ENCODE data around the gene TMEM141.

TMEM141 gene

DNA sequence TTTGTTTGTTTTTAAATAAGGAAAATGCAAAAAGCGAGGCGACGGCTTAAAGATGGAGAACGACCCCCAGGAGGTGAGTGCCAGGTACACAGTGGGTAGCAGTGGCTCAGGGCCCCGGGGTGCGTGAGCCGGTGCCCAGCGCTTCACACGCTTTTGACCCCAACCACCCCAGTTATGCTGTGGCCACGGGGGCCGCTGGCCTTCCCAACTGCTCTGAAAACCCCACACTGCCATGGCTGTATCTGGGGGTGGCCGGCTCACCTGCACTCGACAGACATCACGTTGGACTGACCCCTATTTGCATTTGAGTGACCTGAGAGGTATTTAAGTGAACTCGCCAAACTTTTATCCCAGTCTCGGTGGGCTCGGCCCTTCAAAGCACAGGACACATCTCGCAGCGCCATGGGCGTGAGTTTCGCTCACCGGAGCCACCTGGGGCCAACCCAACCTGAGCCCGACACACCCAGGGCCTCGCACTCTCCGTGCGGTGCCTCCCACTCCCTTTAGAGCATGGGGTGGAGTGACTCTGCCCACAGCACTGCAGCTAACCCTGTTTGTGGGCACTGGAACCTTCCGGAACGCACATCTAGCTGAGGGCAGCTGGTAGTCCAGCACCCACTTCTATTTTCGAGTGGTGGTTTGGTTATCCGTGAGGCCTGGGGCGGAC is 37.5 kb downstream of the TMEM141 start:
- no peak for TF ChIP-seq GATA3 (IDR thresholded peaks at IDR 0.05; ENCODE audit: low read depth, low read length)
- TF ChIP-seq GATA2 (IDR thresholded peaks at IDR 0.05; ENCODE audit: low read depth, low read length) = no peak

GRCh38 chr9:136829412-136829811 is 38.3 kb downstream of the TMEM141 start:
- no peak for TF ChIP-seq GATA2 (IDR thresholded peaks at IDR 0.05; ENCODE audit: low read depth, low read length)
- TF ChIP-seq GATA3 (IDR thresholded peaks at IDR 0.05; ENCODE audit: low read depth, low read length) = no peak

DNA sequence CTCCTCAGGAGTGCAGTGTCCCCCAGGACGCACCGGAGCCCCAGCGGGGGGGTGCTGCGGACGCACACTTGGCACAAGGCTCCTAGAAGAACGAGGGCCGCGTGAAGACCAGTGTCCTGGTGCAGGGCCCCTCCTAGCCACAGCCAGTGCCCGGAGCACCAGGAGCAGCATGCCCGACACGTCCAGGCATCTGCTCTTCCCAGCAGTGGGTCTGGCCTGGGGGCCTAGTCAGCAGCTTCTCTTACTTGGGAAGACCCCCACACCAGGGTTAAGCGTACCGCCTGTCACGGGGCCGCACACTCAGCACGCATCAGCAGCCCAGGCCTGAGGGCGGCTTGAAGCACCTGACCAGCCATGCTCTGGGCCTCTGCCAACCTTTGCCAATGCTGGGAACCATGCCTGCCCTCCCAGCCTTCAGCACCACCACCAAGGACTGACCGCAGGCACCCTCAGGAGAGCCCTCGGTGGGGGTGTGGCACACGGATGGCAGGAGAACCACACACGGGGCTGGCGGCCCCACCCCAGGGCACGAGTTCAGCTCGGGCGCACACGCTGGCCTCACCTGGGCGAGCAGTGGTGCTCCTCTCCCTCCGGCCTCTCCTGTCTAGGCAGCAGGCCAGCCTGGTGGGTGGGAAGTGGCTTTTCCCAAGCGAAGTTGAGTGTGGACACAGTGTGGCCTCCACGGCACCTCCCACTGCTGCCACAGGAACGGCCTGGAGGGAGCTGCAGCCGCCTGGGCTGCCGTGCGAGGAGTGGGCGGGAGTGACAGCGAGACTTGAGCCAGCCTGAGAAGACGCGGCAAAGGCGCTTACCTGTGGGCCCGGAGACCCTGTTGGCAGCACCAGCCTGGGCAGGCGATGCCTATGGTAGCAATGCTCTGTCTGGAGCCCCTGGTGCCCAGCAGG is 39.1 kb downstream of the TMEM141 start:
- TF ChIP-seq GATA3 (IDR thresholded peaks at IDR 0.05; ENCODE audit: low read depth, low read length) (no peak), GATA2 (IDR thresholded peaks at IDR 0.05; ENCODE audit: low read depth, low read length) (no peak)

GRCh38 chr9:136831002-136831719 is 40.0 kb downstream of the TMEM141 start:
- no peak for TF ChIP-seq GATA3 (IDR thresholded peaks at IDR 0.05; ENCODE audit: low read depth, low read length)
- no peak for TF ChIP-seq GATA2 (IDR thresholded peaks at IDR 0.05; ENCODE audit: low read depth, low read length)

DNA sequence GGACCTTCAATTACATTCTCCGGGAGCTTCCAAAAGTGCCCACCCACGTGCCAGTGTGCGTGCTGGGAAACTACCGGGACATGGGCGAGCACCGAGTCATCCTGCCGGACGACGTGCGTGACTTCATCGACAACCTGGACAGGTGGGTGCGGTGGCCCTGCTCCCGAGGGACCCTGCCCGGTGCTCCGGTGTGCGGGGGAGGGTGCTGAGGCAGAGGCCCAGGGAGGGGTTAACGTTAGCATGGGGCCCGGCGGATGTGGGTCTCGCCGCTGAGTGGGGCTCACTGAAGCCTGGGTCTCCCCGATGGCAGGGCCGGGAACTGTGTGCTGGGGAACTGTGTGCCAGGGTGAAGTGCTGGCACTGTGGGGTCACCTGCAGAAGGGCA is 40.6 kb downstream of the TMEM141 start:
- TF ChIP-seq GATA3 (IDR thresholded peaks at IDR 0.05; ENCODE audit: low read depth, low read length) (no peak), GATA2 (IDR thresholded peaks at IDR 0.05; ENCODE audit: low read depth, low read length) (no peak)

GRCh38 chr9:136832581-136832980 is 41.4 kb downstream of the TMEM141 start:
- TF ChIP-seq GATA2 (IDR thresholded peaks at IDR 0.05; ENCODE audit: low read depth, low read length) (no peak), GATA3 (IDR thresholded peaks at IDR 0.05; ENCODE audit: low read depth, low read length) (no peak)

GRCh38 chr9:136835162-136835931 is 44.2 kb downstream of the TMEM141 start:
- TF ChIP-seq GATA3 (IDR thresholded peaks at IDR 0.05; ENCODE audit: low read depth, low read length) (no peak), GATA2 (IDR thresholded peaks at IDR 0.05; ENCODE audit: low read depth, low read length) (no peak)

- no peak for TF ChIP-seq GATA3 (IDR thresholded peaks at IDR 0.05; ENCODE audit: low read depth, low read length)
- TF ChIP-seq GATA2 (IDR thresholded peaks at IDR 0.05; ENCODE audit: low read depth, low read length) = no peak
These were observed 45.1 kb downstream of the TMEM141 start for GRCh38 chr9:136835932-136836904.

DNA sequence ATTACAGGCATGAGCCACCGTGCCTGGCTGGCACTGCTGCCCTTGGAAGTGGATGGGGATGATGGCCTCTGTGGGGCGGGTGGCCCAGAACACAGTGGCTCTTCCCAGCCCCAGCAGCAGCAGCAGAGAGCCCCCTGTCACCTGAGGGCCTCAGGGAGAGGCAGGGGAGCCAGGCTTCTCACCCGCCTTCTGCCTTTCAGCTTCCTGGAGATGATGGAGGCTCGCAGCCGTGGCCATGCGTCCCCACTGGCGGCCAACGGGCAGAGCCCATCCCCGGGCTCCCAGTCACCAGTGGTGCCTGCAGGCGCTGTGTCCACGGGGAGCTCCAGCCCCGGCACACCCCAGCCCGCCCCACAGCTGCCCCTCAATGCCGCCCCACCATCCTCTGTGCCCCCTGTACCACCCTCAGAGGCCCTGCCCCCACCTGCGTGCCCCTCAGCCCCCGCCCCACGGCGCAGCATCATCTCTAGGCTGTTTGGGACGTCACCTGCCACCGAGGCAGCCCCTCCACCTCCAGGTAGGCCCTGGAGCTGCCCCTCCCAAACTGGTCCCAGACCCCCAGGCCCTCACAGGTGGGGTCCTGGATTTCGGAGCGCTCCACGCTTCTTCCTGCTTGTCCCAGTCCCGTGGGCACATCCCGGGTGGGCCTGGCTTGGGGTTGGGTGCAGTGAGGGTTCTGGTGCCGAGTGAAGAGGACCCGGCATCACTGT is 46.2 kb downstream of the TMEM141 start:
- no peak for TF ChIP-seq GATA3 (IDR thresholded peaks at IDR 0.05; ENCODE audit: low read depth, low read length)

- no peak for TF ChIP-seq GATA3 (IDR thresholded peaks at IDR 0.05; ENCODE audit: low read depth, low read length)
- no peak for TF ChIP-seq GATA2 (IDR thresholded peaks at IDR 0.05; ENCODE audit: low read depth, low read length)
These were observed 47.4 kb downstream of the TMEM141 start for GRCh38 chr9:136838314-136839228.
